ENCODE results near the gene TRIML2.

- TF ChIP-seq TCF7 (IDR thresholded peaks at IDR 0.05; ENCODE audit: borderline replicate concordance): no peak
- TF ChIP-seq EP300 (IDR thresholded peaks at IDR 0.05; ENCODE audit: borderline replicate concordance in 1 of 2, control insufficient read depth in 1 of 2, low read depth in 2 of 2, low read length in 2 of 2): no peak
- no peak for TF ChIP-seq POLR2AphosphoS5 (IDR thresholded peaks at IDR 0.05; ENCODE audit: low read length)
- TF ChIP-seq ATF3 (IDR thresholded peaks at IDR 0.05; ENCODE audit: borderline replicate concordance, extremely low read depth, low read depth, low read length): no peak
- TF ChIP-seq JUNB (IDR thresholded peaks at IDR 0.05): no peak
- TF ChIP-seq ZBTB40 (IDR thresholded peaks at IDR 0.05; ENCODE audit: borderline replicate concordance): no peak
- no peak for TF ChIP-seq CTCF (IDR thresholded peaks at IDR 0.05 in 2 of 3, conservative IDR thresholded peaks at IDR 0.05 in 1 of 3; ENCODE audit: control insufficient read depth in 2 of 3, extremely low read depth in 1 of 3, insufficient read depth in 1 of 3, low read depth in 3 of 3, low read length in 3 of 3)
- TF ChIP-seq POLR2A (IDR thresholded peaks at IDR 0.05; ENCODE audit: low read depth, low read length): no peak
- TF ChIP-seq ESRRA (IDR thresholded peaks at IDR 0.05; ENCODE audit: low read length): no peak
- TF ChIP-seq BCL3 (IDR thresholded peaks at IDR 0.05; ENCODE audit: borderline replicate concordance, insufficient read depth, low read depth, low read length, poor library complexity, severe bottlenecking): no peak
These were observed 37.2 kb upstream of the TRIML2 start for GRCh38 chr4:188146618-188147017.

Data from GM12878 (cell line).